Frontal cortex (tissue), 4 donors: ENCODE results near the gene BCR. TPM values are rescaled to one million over a fixed set of nuclear protein-coding genes. Genes with fewer than 3 reads are reported as not detected.

Experiments
- DNase-seq, 2 donors: peaks; one replicate each; pipeline ENCODE4 v3.0.0; 2012; ENCODE audit warnings: low spot score in 2 of 2
- FAIRE-seq: peaks from 2 replicates; lab custom pipeline; 2012; peaks lifted over from hg19 to GRCh38; lab: Jason Lieb, UNC
- total RNA-seq: library from RNA; depleted of rRNA; stranded (reverse); fragments of >200 nt; gene quantifications from one replicate; pipeline ENCODE4 v1.2.3, GENCODE V29; 2014
- donor health status: control.
- donor health status: control.
- donor health status: control.

The BCR gene
- total RNA-seq, 1 donor from 2014 or later: 46.1 TPM

DNA sequence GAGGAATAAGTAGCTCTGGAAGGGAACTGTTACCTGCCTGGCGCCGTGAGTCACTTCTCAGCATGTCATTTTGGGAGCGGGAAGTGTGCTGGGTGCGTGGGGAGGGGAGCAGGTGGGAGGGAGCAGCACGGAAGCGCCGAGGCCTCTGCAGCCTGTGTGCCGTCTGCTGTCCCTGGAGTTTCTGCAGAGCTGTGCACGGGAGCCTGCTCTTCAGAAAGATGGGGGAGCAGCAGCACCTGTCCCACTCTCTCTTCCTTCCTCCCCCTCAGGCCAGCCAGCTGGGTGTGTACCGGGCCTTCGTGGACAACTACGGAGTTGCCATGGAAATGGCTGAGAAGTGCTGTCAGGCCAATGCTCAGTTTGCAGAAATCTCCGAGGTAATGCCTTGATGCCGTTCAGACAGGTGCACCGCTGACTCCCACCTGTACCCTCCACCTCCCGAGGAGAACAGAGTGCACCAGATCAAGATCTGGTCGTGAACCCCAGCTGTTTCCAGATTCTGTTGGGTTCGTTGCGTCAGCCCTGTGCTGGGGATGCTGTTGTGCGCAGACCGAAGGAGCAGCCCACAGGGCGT, 87.9 kb downstream of the BCR start:
- DNase-seq: no peak
- FAIRE-seq: no peak

DNA sequence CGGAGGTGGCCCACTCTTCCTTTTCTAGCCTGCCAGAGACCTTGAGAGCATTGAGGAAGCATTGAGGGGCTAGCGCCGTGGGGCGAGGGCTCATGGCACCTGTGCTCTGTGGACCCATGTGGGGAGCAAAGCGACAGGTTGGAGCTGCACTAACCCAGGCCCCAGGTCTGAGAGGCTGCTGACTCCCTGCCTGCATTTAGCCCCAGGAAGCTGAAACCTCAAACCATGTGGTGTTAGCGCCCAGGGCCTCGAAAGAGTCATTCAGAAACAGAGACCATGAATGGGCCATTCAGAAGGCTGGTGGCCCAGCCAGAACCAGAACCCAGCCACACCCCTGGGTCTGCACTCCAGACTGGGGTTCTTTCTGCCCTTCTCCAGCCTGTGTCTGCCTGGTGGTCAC, 88.6 kb downstream of the BCR start:
- DNase-seq: no peak
- no peak for FAIRE-seq

DNA sequence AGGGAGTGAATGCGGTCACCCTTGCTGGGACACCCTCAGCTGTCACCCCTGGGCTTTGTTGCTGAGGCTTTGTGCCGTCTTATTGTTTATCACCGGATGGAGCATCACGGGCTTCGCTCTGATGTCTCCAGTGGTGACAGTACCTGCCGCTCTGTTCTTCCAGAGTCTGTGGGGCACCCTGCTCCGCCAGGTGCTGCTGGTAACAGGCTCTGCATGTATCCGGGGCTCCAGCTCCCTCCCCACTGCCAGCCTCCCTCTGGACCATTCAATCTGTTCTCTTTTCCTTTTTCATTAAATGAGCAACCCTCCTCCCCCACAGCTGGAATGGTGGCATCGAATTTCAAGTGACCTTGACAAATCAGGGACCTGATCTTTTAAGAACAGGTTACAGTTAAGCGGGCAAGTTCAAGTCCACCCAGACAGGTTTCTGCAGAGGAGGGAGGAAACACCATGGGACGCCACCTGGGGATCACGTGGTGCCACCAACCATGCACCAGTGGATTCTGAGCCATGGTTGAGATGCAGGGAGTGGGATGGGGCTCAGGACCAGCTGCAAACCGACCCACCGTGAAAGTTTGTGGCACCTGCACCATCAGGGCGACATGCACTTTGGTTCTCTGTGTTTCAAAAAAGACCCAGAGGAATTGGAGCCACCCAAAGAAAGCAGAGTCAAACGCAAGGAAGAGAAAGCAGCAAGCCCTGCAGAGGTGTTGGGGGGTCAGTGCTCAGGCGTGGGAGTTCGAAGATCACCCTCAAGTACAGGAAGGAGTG, 89.3 kb downstream of the BCR start:
- no peak for DNase-seq
- FAIRE-seq: no peak

DNA sequence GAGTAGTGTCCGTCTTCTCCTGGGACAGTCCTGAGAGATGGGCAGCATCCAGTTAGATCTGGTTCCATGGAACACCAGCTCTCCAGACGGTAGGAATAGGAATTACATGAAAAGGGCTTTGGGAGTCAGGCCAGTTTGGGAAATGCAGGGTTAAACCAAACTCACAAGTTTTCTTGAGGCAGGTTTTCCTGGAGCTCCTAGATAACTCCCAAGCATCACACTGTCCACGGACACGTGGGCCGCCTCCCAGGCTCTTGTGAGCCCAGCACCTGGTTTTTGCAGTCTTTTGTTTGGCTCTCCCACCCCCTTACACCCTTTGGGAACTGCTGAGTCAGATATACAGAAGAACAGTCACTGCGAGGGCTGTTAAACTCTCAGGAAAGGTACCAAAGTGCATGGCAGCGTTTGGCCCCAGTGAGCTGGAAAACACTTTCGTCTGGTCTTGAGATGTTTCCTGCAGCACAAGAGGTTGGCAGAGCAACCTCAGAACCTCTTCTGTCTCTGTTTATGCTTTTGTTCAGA, 90.0 kb downstream of the BCR start:
- DNase-seq: no peak
- no peak for FAIRE-seq

DNA sequence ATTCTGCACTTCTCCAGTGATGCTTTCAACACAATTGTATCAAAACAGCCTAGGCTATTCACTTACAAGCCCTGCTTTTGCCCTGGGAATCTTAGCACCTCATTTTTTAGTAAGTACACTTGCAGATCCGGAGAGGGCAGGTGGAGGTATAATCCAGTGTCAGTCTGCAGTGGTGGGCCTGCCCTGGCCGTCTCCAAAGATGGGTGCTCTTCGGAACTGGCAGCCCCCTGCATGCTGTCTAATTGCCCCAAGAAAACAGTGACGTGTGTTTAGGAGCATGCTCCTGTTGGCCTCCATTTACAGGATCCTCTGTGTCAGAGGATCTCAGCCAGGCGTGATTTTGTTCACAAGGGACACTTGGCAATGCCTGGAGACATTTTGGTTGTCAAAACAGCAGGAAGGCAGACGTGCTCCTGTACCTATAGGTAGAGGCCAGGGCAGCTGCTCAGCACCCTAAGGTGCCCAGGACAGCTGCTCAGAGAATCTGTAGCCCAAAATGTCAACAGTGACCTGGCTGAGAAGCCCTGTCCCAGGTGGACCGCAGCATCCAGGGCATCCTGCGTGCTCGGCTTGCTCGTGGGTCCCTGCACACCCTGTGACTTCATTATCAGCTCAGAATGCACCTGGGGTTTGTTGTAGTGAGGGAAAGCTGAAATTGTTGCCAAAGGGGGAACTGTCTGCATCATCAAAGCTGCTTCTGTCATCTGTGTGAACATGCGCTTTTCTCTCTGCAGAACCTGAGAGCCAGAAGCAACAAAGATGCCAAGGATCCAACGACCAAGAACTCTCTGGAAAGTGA, 90.7 kb downstream of the BCR start:
- no peak for FAIRE-seq

DNA sequence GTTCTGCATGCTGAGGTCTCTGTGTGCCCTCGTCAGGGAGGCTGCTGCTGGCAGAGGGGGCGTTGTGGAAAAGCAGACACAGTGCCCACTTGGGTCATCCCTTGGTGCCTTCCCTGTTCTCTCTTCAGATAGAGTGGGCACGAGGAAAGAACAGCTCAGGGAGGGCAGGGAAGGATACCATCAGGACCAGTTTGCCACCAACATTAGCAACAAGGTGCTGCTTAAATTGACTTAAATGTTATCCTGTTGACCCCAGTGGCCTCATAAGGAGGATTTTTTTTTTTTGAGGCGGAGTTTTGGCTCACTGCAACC, 91.2 kb downstream of the BCR start:
- no peak for DNase-seq
- no peak for FAIRE-seq

More for the DNA sequence above, 90.7 kb downstream of the BCR start:
- DNase-seq: no peak

DNA sequence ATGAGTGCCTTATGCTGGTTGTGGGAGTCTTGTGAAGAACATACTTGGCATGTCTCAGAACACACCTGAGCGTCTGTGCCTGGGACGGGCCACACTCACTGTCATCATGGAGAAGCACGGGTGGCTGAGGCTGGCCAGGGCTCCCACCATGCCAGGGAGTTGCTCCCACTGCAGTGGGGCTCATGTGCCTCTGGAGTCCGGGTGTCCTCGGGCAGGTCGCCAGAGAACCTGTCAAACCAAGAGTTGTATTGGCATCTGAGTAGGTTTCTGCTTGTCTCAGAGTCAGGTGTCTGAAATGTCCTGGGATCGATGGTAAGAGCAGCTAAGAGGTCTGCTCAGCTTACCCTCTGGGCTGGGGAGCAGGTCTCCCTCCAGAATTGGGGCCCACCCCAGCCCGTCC, 92.1 kb downstream of the BCR start:
- FAIRE-seq: no peak
- DNase-seq: no peak

DNA sequence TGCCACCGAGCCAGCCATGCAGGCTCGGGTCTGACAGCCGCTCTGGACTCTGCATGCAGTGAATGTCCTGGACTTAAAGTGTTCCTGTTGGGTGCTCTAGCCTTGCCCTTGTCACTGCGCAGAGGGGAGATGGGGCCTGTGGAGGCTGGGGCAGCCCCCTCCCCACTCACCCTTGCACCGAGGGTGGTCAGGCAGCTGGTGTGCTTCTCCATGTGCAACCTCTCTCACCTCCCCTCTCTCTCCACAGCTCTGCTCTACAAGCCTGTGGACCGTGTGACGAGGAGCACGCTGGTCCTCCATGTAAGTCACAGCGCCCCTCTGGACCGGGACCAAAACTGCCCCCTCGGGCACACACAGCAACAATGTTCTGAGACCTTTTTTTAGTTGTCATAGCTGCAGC, 92.5 kb downstream of the BCR start:
- DNase-seq: no peak
- no peak for FAIRE-seq

DNA sequence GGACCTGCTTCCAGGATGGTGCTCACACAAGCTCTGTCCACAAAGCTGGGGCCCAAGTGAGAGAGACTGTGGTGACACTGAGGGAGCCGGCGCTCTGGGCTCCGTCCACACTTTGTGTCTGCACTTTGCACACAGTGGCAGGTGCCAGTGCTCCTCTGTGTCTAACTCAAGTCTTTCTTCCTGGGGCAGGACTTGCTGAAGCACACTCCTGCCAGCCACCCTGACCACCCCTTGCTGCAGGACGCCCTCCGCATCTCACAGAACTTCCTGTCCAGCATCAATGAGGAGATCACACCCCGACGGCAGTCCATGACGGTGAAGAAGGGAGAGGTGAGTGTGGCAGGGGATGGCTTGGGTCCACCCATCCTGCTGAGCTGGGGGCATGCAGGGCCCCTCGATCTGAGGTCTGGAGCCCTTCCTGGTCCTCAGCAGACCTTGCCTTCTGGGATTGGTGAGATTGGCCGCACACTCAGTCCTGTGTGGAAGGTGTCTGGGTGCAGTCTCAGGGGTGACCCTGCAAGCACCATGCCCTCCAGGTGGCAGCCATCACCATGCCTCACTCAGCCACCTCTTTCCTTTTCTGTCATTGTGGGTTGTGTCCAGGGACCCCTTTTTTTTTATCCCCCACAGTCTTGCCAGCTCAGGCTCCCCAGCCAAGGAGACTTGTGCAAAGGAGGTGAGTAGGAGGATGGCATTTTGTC, 93.3 kb downstream of the BCR start:
- FAIRE-seq (no peak), DNase-seq (no peak)

DNA sequence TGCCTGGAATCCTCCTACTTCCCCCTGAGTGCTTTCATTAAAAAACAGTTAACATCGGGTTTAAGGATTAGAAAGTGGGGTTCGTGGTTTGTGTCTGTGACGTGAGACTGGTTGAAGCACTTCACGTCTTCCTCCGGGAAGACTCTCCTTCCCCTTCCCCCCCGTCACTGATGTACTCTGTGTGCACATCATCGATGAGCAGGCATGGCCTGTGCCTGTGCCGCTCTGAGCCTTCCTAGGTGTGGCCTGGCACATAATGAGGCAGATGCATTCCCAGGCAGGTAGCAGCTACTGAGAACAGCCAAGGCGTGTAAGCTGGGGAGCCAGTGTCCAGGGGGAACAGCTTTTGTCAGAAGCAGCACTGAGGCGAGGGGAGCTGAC, 93.8 kb downstream of the BCR start:
- DNase-seq (no peak), FAIRE-seq (no peak)

DNA sequence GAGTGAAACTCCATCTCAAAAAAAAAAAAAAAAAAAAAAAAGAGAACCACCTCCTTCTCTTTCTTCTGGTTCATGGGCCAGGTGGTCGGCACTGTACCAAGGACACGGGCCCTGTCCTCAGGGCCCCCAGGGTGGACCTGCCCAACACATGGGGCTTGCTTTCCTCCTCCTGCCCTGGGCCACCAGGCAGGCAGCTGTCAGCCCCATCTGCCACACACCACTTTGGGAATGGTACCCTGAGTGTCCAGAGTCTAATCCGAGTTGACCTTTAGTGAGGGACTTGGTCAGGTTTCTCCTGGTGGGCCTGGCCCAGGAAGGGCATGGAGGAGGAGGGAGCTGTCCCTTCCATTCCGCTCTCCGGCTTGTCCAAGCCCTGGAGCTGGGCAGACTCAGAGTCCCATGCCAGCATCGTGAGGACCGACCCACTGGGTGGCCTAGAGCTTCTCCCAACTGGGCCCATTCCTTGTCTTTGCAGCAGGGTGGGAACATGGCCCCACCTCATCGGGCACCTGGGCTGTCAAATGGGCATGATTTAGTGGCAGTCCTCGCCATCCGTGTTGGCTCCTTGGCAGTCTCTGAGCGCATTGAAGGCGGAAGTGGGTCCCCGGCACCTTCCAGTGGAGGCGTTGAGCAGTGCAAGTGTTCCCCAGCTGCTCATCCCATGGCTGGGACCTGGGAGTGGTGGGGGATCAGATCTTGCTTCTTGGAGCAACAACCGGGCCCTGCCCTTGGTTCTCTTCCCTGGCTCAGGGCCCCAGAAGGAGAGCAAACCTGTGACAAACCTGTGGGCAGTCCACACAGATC, 94.8 kb downstream of the BCR start:
- no peak for DNase-seq
- FAIRE-seq: no peak

DNA sequence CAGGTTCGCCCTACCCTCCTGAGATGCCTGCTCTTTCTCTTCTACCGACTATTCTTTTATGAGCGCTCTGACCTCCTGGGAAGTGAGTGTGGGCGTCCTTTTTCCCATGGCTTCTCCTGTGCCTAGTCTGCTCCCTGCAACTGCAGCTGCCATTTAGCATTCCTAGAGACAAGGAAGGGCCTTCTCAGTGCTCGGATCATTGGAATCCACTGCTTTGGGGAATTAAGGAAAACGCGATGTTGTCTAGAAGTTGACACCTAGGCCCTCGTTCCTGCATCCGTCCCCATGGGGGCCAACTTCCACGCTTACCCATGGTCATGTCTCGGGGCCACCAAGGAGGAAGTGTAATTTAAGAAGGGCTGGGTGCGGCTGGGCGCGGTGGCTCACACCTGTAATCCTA, 95.4 kb downstream of the BCR start:
- FAIRE-seq: no peak
- no peak for DNase-seq

DNA sequence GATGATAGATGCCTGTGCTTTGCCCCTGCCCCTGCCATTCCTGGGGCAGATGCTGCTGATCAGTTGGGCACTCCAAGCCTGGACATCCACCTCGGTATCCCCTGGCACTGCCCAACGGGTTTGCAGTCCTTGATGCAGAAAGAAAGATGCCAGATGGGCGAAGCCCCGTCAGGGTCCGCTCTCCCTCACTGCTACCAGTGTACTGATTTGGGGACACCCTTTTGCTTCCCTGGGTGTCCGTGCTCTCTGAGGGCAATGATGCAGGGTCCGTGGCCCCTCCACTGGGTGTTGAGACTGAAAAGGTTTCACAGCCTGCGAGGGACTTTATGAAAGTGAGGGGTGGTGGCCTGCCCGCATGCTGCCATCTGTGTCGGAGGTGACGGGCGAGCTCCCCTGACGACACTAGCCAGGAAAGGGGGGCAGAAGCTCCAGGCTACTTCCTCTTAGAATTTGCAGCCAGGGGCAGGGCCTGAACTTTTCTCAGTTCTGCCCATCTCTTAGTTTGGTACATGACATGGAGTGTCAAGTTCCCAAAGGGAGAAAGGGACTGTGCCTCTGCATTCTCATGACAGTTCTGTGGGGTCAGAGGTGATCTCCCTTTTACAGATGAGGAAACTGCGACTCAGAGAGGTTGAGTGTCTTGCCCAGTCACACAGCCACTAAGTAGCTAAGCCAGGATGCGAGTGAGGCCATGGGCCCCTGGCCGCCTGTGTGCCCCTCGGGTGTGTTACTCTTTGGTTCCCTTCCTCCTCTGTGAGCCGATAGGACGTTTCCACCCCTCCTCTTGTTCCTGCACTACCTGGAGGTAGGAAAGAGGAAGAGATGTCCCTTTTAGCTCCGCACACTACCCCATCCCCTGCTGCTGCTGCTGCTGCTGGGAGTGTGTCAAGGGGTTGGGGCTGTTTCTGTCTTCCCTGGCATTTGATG, 96.6 kb downstream of the BCR start:
- FAIRE-seq (no peak), DNase-seq (no peak)

DNA sequence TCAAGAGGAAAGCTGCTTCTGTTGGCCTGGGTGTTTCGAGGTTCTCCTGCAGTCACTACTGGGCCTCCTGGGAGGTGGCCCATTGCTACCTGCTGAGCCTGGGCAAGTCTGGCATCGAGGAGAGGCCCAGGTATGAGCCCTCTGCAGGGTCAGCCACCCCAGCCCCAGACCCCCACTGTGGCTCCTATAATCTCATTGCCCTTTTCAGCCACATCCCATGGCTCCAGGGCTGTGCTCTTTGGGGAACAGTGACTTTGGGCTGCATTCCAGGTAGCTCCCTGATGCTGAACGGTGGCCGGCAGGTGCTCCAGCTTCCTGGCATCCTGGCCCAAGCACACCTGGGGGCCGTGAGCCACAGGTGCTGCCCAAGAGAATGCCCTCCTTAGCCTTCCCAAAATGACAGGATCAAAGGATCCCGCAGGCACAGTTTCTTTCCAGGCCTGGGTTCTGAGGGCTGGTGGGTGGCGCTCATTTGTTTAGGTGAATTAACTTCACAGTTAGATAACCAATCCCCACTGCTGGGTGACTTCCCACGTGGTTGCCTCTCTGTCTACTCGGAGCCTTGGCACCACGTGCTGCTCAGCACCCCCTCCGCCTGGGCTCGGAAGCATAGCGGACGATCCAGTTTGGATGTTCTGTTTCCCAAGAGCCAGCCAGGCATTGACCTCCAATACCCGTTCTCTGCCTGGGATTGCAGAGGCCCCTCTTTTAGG, 97.4 kb downstream of the BCR start:
- DNase-seq: no peak
- FAIRE-seq: no peak

DNA sequence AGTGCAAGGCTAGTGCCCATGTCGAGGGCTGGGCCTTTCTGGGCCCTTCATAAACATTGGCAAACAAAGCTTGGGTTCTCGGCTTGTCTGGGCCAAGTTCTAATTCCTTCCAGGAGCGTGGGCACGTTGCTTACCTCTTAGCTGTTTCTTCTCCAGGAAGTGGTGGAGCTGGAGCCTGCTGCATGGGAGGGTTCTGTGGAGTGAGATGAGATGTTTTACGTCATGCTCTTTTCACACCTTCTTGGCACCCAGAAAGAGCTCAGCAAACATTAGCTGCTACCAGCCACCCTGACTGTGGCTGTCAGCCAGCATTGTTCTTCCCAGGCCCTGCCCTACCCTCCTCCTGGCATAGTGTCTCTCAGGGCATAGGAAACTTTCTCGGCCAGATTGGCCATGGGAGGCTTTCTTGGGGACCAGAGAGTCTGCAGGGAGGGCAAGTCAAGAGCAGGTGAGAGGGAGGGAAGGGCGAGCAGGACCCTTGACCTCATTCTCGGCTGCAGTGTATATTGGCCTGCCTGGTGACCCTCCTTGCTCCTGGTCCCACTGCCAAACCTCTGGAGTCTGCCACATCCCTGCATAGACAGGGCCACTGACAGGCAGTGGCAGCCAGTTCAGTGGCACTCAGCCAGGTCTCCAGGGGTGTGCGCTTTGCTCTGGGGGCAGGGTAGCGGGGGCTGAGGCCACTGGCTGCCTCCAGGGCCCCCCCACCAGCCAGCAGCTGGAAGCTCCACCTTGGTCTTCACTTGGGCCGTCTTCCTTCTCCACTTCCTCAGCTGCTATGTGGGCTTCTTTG, 98.8 kb downstream of the BCR start:
- DNase-seq (peak in 1 of 2 donors; percentile 59), FAIRE-seq (no peak)

DNA sequence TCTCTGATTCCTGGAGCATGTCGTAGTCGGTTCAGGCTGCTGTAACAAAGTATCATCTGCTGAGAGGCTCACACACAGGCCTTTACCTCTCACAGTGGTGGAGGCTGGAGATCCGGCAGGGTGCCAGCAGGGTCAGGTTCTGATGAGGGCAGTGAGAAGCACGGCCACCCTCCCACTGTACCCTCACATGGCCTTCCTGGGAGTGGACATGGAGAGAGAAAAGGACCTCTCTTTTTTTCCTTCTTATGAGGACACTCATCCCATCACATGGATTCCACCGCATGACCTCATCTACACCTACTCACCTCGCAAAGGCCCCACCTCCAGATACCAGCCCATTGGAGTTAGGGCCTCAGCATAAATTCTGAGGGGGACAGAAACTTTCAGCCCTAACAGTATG, 99.5 kb downstream of the BCR start:
- DNase-seq: no peak
- no peak for FAIRE-seq

DNA sequence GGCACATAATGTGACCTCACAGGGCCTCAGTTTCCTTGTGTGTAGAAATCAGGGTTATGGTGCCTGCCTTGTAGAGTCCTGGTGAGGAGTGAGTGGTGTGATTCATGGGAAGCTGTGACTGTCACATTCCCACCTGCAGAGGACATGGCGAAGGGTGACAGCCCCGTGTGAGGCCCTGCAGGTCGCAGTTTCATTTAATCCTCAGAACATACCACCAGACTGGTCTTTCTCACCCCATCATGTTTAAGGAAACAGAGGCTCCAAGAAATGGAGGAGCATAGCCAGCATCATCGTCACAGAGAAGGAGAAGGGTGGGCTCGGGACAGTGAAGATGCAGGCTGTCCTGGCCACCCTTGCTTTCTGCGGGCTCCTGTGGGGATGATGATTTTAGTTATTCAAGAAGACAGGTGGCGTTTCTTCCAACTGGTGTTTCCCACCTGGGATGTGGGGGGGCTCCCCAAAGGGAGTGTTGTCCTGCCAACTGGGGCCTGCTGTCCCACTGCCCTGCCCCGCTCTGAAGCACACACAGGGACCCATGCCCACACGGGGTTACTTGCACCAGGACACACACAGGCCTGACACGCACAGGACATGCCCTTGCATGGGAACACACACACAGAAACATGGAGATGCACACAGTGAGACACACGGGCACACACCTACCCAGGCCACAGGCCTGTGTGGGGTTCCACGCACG, 100.2 kb downstream of the BCR start:
- no peak for FAIRE-seq
- no peak for DNase-seq
